ENCODE measurements around the gene MERTK.
A peak's percentile ranks its signal among the peaks of the same experiment; 100 is the strongest.
"Not testable (repeated sequence)": the region's sequence is repeated elsewhere in the genome, so short reads cannot be mapped to it uniquely, and the experiment has no call there.

MERTK gene

GRCh38 chr2:111946294-111947114 lies 48.1 kb downstream of the MERTK start:
- no peak for DNase-seq

- no peak for DNase-seq
These were observed 48.8 kb downstream of the MERTK start for GRCh38 chr2:111947219-111947618.

GRCh38 chr2:111948832-111949231 lies 50.4 kb downstream of the MERTK start:
- no peak for DNase-seq

GRCh38 chr2:111950236-111950635 lies 51.8 kb downstream of the MERTK start:
- no peak for DNase-seq

GRCh38 chr2:111951486-111951885 lies 53.1 kb downstream of the MERTK start:
- DNase-seq, result no peak

- peak in 1 of 2 donors; percentile 6 for DNase-seq
These were observed 54.6 kb downstream of the MERTK start for GRCh38 chr2:111952871-111953452.

GRCh38 chr2:111954602-111955332 lies 56.4 kb downstream of the MERTK start:
- DNase-seq, result no peak

GRCh38 chr2:111957872-111958354 lies 59.5 kb downstream of the MERTK start:
- no peak for DNase-seq

GRCh38 chr2:111958901-111959300 lies 60.5 kb downstream of the MERTK start:
- no peak for DNase-seq

GRCh38 chr2:111961663-111962062 lies 63.3 kb downstream of the MERTK start:
- no peak for DNase-seq

GRCh38 chr2:111963086-111963485 lies 64.7 kb downstream of the MERTK start:
- DNase-seq, result not testable (repeated sequence)

- not testable (repeated sequence) for DNase-seq
These were observed 65.1 kb downstream of the MERTK start for GRCh38 chr2:111963508-111963907.

GRCh38 chr2:111965062-111965461 lies 66.7 kb downstream of the MERTK start:
- DNase-seq, result no peak

- no peak for DNase-seq
These were observed 67.8 kb downstream of the MERTK start for GRCh38 chr2:111966241-111966640.

- DNase-seq, result no peak
These were observed 68.6 kb downstream of the MERTK start for GRCh38 chr2:111967018-111967417.

- DNase-seq, result no peak
These were observed 72.0 kb downstream of the MERTK start for GRCh38 chr2:111970453-111970852.

GRCh38 chr2:111972955-111973565 lies 74.7 kb downstream of the MERTK start:
- DNase-seq, result no peak

GRCh38 chr2:111973701-111974100 lies 75.3 kb downstream of the MERTK start:
- DNase-seq, result no peak

- no peak for DNase-seq
These were observed 76.7 kb downstream of the MERTK start for GRCh38 chr2:111975053-111975552.

- no peak for DNase-seq
These were observed 77.4 kb downstream of the MERTK start for GRCh38 chr2:111975819-111976218.

GRCh38 chr2:111977240-111977639 lies 78.8 kb downstream of the MERTK start:
- DNase-seq, result no peak

GRCh38 chr2:111978452-111979170 lies 80.2 kb downstream of the MERTK start:
- DNase-seq, result no peak
